ENCODE results near the gene DNA2.

- TF ChIP-seq CTCF (IDR thresholded peaks at IDR 0.05), result no peak
- TF ChIP-seq POLR2A (IDR thresholded peaks at IDR 0.05), result no peak
These were observed 649 bp downstream of the DNA2 start for GRCh38 chr10:68471063-68471585.

Measured in transverse colon (tissue), 3 donors.